Neuron (in vitro differentiated cells): ENCODE data around the gene RTCA.
A peak's percentile ranks its signal among the peaks of the same experiment; 100 is the strongest.
"Not testable (repeated sequence)": the region's sequence is repeated elsewhere in the genome, so short reads cannot be mapped to it uniquely, and the experiment has no call there.

Experiments
- H2AFZ ChIP-seq: one replicate; pipeline ENCODE4 v1.6.1; 2013; ENCODE audit warnings: low read depth, mild to moderate bottlenecking, inconsistent platforms, low read length, moderate library complexity
- H3K27me3 ChIP-seq: one replicate; pipeline ENCODE4 v1.6.1; 2013; ENCODE audit warnings: low read length; ENCODE audit not compliant: insufficient read depth
- H3K36me3 ChIP-seq: one replicate; pipeline ENCODE4 v1.6.1; 2013; ENCODE audit warnings: low read length; ENCODE audit not compliant: insufficient read depth
- H3K4me1 ChIP-seq: one replicate; pipeline ENCODE4 v1.6.1; 2013; ENCODE audit warnings: low read length; ENCODE audit not compliant: insufficient read depth
- H3K4me3 ChIP-seq: 2 replicates; pipeline ENCODE4 v1.5.1; 2013; ENCODE audit warnings: mild to moderate bottlenecking, low read length, moderate library complexity
- H3K9me3 ChIP-seq: one replicate; pipeline ENCODE4 v1.6.1; 2013; ENCODE audit warnings: low read length

The RTCA gene

DNA sequence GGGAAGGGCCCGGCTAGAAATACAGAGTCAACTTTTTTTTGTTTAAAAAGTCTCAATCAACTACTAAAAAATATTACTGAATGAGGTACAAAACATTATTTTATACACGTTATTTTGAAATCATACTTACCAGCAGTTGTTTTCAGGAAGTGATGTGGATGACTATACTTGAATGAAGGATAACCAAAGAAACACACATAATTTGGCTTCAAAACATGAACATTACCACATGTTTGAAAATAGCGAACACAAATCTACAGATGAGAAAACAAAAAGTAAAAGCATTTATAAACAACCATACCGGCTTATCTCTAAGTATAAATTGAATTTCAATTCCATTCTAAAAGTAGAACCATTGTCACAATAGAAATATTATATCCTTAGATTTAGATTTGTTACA is 25.4 kb upstream of the RTCA start:
- no peak overlapping the region for H3K4me3 ChIP-seq
- no peak overlapping the region for H2AFZ ChIP-seq
- no peaks in the 10 kb centered on the region for H3K9me3 ChIP-seq
- peaks cover 30% of the 10 kb centered on the region for H3K36me3 ChIP-seq
- no peaks in the 10 kb centered on the region for H3K27me3 ChIP-seq
- H3K4me1 ChIP-seq, result no peaks in the 10 kb centered on the region

DNA sequence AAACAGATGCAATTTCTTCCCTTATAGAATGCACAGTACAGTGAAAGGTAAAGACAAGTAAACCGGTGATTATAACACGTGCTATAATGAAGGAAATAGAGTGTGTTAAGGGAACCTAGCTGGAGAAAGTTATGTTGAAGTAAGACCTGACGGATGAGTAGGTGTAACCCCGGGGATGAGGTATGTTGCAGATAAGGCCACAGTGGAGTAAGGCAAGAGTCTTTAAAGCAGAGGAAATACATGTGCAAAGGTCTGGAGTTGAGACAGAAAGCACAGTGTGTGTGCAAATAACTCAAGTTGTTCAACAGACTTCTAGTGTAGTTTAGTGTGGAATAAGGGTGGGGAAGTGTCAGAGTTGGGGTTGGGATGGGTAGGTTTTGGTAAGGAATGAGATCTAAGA is 19.3 kb upstream of the RTCA start:
- H3K4me3 ChIP-seq, result no peak overlapping the region
- H3K27me3 ChIP-seq, result no peaks in the 10 kb centered on the region
- no peak overlapping the region for H2AFZ ChIP-seq
- peaks cover 15% of the 10 kb centered on the region for H3K4me1 ChIP-seq
- no peaks in the 10 kb centered on the region for H3K9me3 ChIP-seq
- peaks cover 8% of the 10 kb centered on the region for H3K36me3 ChIP-seq

- H2AFZ ChIP-seq, result peak overlapping the region; percentile 85
- H3K36me3 ChIP-seq, result peaks cover 4% of the 10 kb centered on the region
- no peaks in the 10 kb centered on the region for H3K27me3 ChIP-seq
- H3K9me3 ChIP-seq, result no peaks in the 10 kb centered on the region
- peaks cover 15% of the 10 kb centered on the region for H3K4me1 ChIP-seq
- peak overlapping the region; percentile 80 for H3K4me3 ChIP-seq
These were observed 16.9 kb upstream of the RTCA start for GRCh38 chr1:100249155-100249536.

DNA sequence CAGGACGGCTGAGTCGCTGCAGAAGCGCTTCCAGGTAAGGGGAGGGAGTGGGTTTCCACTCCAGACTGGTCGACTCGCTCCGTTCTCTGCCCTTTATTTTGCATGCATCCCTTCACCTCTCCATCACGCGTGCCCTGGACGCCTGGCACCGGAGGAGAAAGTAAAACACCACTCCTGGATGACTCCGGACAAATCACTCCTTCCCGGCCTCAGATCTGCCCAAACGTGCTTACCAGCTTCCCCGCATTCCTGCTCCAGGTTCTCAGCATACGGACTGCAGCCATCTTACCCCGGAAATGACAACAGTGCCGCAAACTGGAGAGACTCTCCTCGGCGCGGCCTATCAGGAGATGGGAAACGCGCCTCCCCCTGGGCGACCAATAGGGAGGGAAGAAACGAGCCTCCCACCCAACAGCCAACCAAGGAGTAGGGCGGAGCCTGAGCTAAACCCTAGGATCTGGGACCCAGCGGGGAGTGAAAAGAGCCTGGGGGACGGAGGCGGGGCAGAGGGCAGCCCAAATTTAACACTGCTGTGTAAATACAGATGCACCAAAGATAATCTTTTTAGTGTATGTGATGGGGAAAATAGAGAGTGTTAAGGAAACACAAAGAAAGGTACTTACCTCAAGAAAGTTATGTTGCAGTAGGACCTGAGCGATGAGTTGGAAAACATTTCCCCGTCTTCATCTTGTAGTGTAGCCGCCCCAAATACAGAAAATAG is 16.3 kb upstream of the RTCA start, which contains the start of gene DBT:
TSS of gene DBT (minus strand) at position 298 of the 721 bp plus-strand sequence. CDS start at position 284, 14 bp downstream.
- H3K27me3 ChIP-seq, result no peaks in the 10 kb centered on the region
- peaks cover 15% of the 10 kb centered on the region for H3K4me1 ChIP-seq
- H3K36me3 ChIP-seq, result peaks cover 2% of the 10 kb centered on the region

DNA sequence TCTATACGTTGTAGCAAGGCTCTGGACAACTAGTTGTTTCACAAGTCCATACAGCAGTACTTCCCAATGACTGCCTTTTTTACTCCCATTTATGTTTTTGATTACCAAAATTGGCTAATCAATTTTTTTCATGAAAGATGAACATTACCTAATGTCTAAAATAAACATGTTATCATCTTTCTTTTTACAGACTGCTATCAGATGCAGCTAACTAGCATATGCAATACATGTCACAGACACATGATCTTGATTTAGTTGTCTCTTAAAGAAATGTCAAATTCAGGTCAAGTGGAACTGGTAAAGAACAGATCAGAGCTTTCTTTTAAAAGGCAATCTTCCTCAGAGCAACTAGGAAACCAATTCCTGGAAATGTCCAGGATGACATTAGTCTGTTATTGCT is 15.8 kb upstream of the RTCA start:
- H3K27me3 ChIP-seq, result no peaks in the 10 kb centered on the region
- H3K4me3 ChIP-seq, result peak overlapping the region; percentile 80
- peaks cover 2% of the 10 kb centered on the region for H3K36me3 ChIP-seq
- peak overlapping the region; percentile 85 for H2AFZ ChIP-seq
- H3K4me1 ChIP-seq, result peaks cover 15% of the 10 kb centered on the region
- no peaks in the 10 kb centered on the region for H3K9me3 ChIP-seq

More for the DNA sequence above, 16.3 kb upstream of the RTCA start, which contains the start of gene DBT:
- Histone ChIP-seq H3K4me3 (peak within 1 kb of the TSS; percentile 80), H2AFZ (peak within 1 kb of the TSS; percentile 85), H3K9me3 (no peaks in the 10 kb centered on the region)

GRCh38 chr1:100250807-100251206 is 15.2 kb upstream of the RTCA start:
- no peak overlapping the region for H3K4me3 ChIP-seq
- no peaks in the 10 kb centered on the region for H3K27me3 ChIP-seq
- H2AFZ ChIP-seq, result no peak overlapping the region
- peaks cover 2% of the 10 kb centered on the region for H3K36me3 ChIP-seq
- H3K9me3 ChIP-seq, result no peaks in the 10 kb centered on the region
- H3K4me1 ChIP-seq, result peaks cover 15% of the 10 kb centered on the region

GRCh38 chr1:100252901-100253300 is 13.1 kb upstream of the RTCA start:
- Histone ChIP-seq H3K36me3 (no peaks in the 10 kb centered on the region), H3K4me1 (peaks cover 15% of the 10 kb centered on the region), H2AFZ (no peak overlapping the region), H3K9me3 (no peaks in the 10 kb centered on the region), H3K4me3 (no peak overlapping the region), H3K27me3 (no peaks in the 10 kb centered on the region)

- H3K36me3 ChIP-seq, result no peaks in the 10 kb centered on the region
- no peak overlapping the region for H3K4me3 ChIP-seq
- H3K27me3 ChIP-seq, result no peaks in the 10 kb centered on the region
- no peak overlapping the region for H2AFZ ChIP-seq
- H3K9me3 ChIP-seq, result no peaks in the 10 kb centered on the region
- peaks cover 12% of the 10 kb centered on the region for H3K4me1 ChIP-seq
These were observed 12.5 kb upstream of the RTCA start for GRCh38 chr1:100253552-100253951.

DNA sequence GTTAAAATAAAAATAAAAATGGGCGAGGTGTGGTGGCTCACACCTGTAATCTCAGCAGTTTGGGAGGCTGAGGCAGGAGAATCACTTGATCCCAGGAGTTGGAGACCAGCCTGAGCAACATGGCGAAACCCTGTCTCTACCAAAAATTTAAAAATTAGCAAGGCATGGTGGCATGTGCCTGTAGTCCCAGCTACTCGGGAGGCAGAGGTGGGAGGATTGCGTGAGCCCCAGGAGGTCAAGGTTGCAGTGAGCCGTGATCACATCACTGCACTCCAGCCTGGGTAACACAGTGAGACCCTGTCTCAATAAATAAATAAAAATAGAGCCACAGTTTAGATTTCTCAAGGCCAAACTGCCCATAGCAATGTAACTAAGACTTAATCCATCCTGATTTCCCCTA is 9.7 kb upstream of the RTCA start:
- not testable (repeated sequence) for H3K4me1 ChIP-seq, H3K4me3 ChIP-seq, H3K9me3 ChIP-seq, H2AFZ ChIP-seq, H3K27me3 ChIP-seq, H3K36me3 ChIP-seq

DNA sequence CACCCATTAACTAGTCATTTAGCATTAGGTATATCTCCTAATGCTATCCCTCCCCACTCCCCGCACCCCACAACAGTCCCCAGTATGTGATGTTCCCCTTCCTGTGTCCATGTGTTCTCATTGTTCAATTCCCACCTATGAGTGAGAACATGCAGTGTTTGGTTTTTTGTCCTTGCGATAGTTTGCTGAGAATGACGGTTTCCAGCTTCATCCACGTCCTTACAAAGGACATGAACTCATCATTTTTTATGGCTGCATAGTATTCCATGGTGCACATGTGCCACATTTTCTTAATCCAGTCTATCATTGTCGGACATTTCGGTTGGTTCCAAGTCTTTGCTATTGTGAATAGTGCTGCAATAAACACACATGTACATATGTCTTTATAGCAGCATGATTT is 7.6 kb upstream of the RTCA start:
- not testable (repeated sequence) for H3K27me3 ChIP-seq, H3K36me3 ChIP-seq, H3K4me1 ChIP-seq, H3K4me3 ChIP-seq, H3K9me3 ChIP-seq, H2AFZ ChIP-seq

DNA sequence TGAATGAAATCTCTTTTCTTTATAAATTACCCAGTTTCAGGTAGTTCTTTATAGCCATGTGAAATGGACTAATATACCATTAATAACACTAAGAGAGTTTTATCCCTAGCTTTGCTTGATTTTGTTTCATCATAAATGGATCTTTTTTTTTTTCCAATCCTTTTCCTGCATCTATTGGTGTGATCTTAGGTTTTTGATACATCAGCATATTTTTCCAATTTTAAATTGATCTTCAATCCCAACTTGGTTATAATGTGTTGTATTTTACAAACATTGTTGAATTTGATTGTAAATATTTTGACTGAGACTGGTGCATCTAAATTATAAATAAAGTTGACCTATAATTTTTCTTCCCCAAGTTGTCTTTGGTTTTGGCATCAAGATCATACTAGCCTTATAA is 4.3 kb upstream of the RTCA start:
- no peaks in the 10 kb centered on the region for H3K36me3 ChIP-seq
- no peak overlapping the region for H3K4me3 ChIP-seq
- H2AFZ ChIP-seq, result no peak overlapping the region
- peaks cover under 1% of the 10 kb centered on the region for H3K4me1 ChIP-seq
- H3K27me3 ChIP-seq, result no peaks in the 10 kb centered on the region
- peaks cover 7% of the 10 kb centered on the region for H3K9me3 ChIP-seq

- H3K9me3 ChIP-seq, H3K27me3 ChIP-seq, H2AFZ ChIP-seq, H3K4me3 ChIP-seq, H3K4me1 ChIP-seq: not testable (repeated sequence)
- peaks cover 17% of the 10 kb centered on the region for H3K36me3 ChIP-seq
These were observed 1.9 kb upstream of the RTCA start for GRCh38 chr1:100264081-100264480.

GRCh38 chr1:100265562-100265930 is 470 bp upstream of the RTCA start:
- peak overlapping the region; percentile 82 for H2AFZ ChIP-seq
- H3K36me3 ChIP-seq, result peaks cover 28% of the 10 kb centered on the region
- no peaks in the 10 kb centered on the region for H3K27me3 ChIP-seq
- H3K4me3 ChIP-seq, result peak overlapping the region; percentile 87
- H3K4me1 ChIP-seq, result peaks cover 4% of the 10 kb centered on the region
- peaks cover 7% of the 10 kb centered on the region for H3K9me3 ChIP-seq

DNA sequence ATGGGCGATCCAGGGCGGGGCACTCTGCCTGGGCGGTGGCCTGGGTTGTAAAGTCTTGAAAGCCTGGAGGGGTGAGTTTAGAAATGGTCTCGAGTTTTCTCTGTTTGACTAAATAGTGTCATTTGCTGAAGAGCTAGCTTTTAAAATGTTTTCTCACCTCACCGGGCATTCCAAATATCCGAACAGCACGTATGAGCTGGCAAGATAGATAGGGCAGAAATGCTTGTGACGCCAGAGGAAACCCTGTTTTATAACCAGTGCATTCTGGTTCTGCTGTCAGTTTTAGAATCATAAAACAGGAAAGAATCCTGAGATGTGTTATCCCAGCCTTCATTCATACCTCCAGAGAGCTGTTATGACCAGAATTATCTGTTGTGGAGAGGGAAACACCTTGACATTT is 725 bp downstream of the RTCA start:
- Histone ChIP-seq H3K36me3 (peaks cover 40% of the 10 kb centered on the region), H3K27me3 (no peaks in the 10 kb centered on the region), H3K9me3 (peaks cover 4% of the 10 kb centered on the region), H3K4me1 (peaks cover 4% of the 10 kb centered on the region), H3K4me3 (peak overlapping the region; percentile 87), H2AFZ (peak overlapping the region; percentile 82)
